DOHH2 (cell line): ENCODE data around the gene ESPN.
"Not testable (repeated sequence)": the region's sequence is repeated elsewhere in the genome, so short reads cannot be mapped to it uniquely, and the experiment has no call there.

ENCODE experiments used
- H3F3A ChIP-seq: fragments of 200-600 bp; sonication (generic), shearing (Covaris generic); 2 replicates; pipeline ENCODE4 v1.6.0; 2016; ENCODE audit warnings: antibody characterized with exemption, mild to moderate bottlenecking; ENCODE audit not compliant: control insufficient read depth, insufficient read depth
- H3K27ac ChIP-seq: fragments of 200-600 bp; sonication (generic); 2 replicates; pipeline ENCODE4 v1.5.1; 2014; ENCODE audit warnings: low read depth, mild to moderate bottlenecking, low read length, moderate library complexity
- H3K27me3 ChIP-seq: fragments of 200-600 bp; sonication (generic); 2 replicates; pipeline ENCODE4 v1.6.1; 2014; ENCODE audit warnings: mild to moderate bottlenecking, low read length, mixed read lengths; ENCODE audit not compliant: control insufficient read depth
- H3K36me3 ChIP-seq: fragments of 200-600 bp; sonication (generic); 2 replicates; pipeline ENCODE4 v1.6.1; 2014; ENCODE audit warnings: mild to moderate bottlenecking, low read length, moderate library complexity, mixed read lengths; ENCODE audit not compliant: control insufficient read depth
- H3K4me1 ChIP-seq: fragments of 200-600 bp; sonication (generic); 2 replicates; pipeline ENCODE4 v1.6.1; 2014; ENCODE audit warnings: mild to moderate bottlenecking, low read length, mixed read lengths; ENCODE audit not compliant: control insufficient read depth
- H3K4me2 ChIP-seq: fragments of 200-600 bp; sonication (generic); 2 replicates; pipeline ENCODE4 v1.6.0; 2014; ENCODE audit warnings: mild to moderate bottlenecking, low read length, moderate library complexity
- H3K4me3 ChIP-seq: fragments of 200-600 bp; sonication (generic); 2 replicates; pipeline ENCODE4 v1.5.1; 2014; ENCODE audit warnings: mild to moderate bottlenecking, low read length, mixed read lengths
- H3K79me2 ChIP-seq: fragments of 200-600 bp; sonication (generic); 2 replicates; pipeline ENCODE4 v1.6.1; 2014; ENCODE audit warnings: mild to moderate bottlenecking, low read length, mixed read lengths; ENCODE audit not compliant: control insufficient read depth
- H3K9me2 ChIP-seq: fragments of 200-600 bp; sonication (generic); replicated peaks from 2 replicates; pipeline ENCODE4 v1.6.1; 2014; ENCODE audit warnings: mild to moderate bottlenecking, low read length, mixed read lengths; ENCODE audit not compliant: control insufficient read depth
- H3K9me3 ChIP-seq: fragments of 200-600 bp; sonication (generic); 2 replicates; pipeline ENCODE4 v1.6.1; 2014; ENCODE audit warnings: antibody characterized with exemption, low read length, mixed read lengths; ENCODE audit not compliant: control insufficient read depth, insufficient read depth
- H4K20me1 ChIP-seq: fragments of 200-600 bp; sonication (generic); 2 replicates; pipeline ENCODE4 v1.6.0; 2014; ENCODE audit warnings: low read depth, mild to moderate bottlenecking, antibody characterized with exemption, low read length, moderate library complexity; ENCODE audit not compliant: control insufficient read depth, insufficient read depth
- CTCF ChIP-seq: fragments of 200-600 bp; sonication (generic); IDR thresholded peaks from one replicate; pipeline ENCODE4 v1.5.1; 2014; ENCODE audit warnings: antibody characterized with exemption, mild to moderate bottlenecking, low read depth, low read length; ENCODE audit not compliant: poor library complexity, severe bottlenecking
- EZH2phosphoT487 ChIP-seq: fragments of 200-600 bp; sonication (generic); IDR thresholded peaks from 2 replicates; pipeline ENCODE4 v1.6.1; 2017; ENCODE audit warnings: borderline replicate concordance, mild to moderate bottlenecking, antibody characterized with exemption, low read length, moderate library complexity, mixed read lengths

Gene ESPN

GRCh38 chr1:6445062-6445763 lies 20.6 kb downstream of the ESPN start:
- no peaks in the 10 kb centered on the region for H3K9me2 ChIP-seq
- H3K4me2 ChIP-seq, result no peak overlapping the region
- no peaks in the 10 kb centered on the region for H3K36me3 ChIP-seq
- no peaks in the 10 kb centered on the region for H3K9me3 ChIP-seq
- no peaks in the 10 kb centered on the region for H3K79me2 ChIP-seq
- TF ChIP-seq EZH2phosphoT487, result no peak
- peak; percentile 40 for TF ChIP-seq CTCF
- H4K20me1 ChIP-seq, result peaks cover 7% of the 10 kb centered on the region; the same call in 1 of the 2 replicates
- H3K4me3 ChIP-seq, result no peak overlapping the region
- no peaks in the 10 kb centered on the region for H3F3A ChIP-seq
- peaks cover 39% of the 10 kb centered on the region for H3K27me3 ChIP-seq
- no peak overlapping the region for H3K27ac ChIP-seq
- H3K4me1 ChIP-seq, result peaks cover 13% of the 10 kb centered on the region

GRCh38 chr1:6445929-6446328 lies 21.4 kb downstream of the ESPN start:
- not testable (repeated sequence) for H3K9me2 ChIP-seq, H3K9me3 ChIP-seq, H3K79me2 ChIP-seq, H3F3A ChIP-seq, H3K4me2 ChIP-seq, H3K27ac ChIP-seq, H4K20me1 ChIP-seq, H3K4me3 ChIP-seq, H3K36me3 ChIP-seq
- H3K27me3 ChIP-seq, result peaks cover 39% of the 10 kb centered on the region
- H3K4me1 ChIP-seq, result peaks cover 13% of the 10 kb centered on the region

GRCh38 chr1:6446665-6447015 lies 22.1 kb downstream of the ESPN start:
- peaks cover 13% of the 10 kb centered on the region for H3K4me1 ChIP-seq
- no peak overlapping the region for H3K27ac ChIP-seq
- H3K36me3 ChIP-seq, result no peaks in the 10 kb centered on the region
- no peak overlapping the region for H3K4me3 ChIP-seq
- peaks cover 4% of the 10 kb centered on the region; the same call in 1 of the 2 replicates for H4K20me1 ChIP-seq
- H3K79me2 ChIP-seq, result no peaks in the 10 kb centered on the region
- no peak for TF ChIP-seq EZH2phosphoT487
- TF ChIP-seq CTCF, result no peak
- no peak overlapping the region; the same call in 1 of the 2 replicates for H3K4me2 ChIP-seq
- no peaks in the 10 kb centered on the region for H3F3A ChIP-seq
- H3K9me2 ChIP-seq, result no peaks in the 10 kb centered on the region
- peaks cover 39% of the 10 kb centered on the region for H3K27me3 ChIP-seq
- H3K9me3 ChIP-seq, result no peaks in the 10 kb centered on the region

GRCh38 chr1:6447016-6447817 lies 22.6 kb downstream of the ESPN start:
- Histone ChIP-seq H3K36me3 (no peaks in the 10 kb centered on the region), H3K4me3 (peak overlapping the region; percentile 42), H3F3A (no peaks in the 10 kb centered on the region), H3K4me2 (peak overlapping the region; percentile 40), H3K9me3 (no peaks in the 10 kb centered on the region), H3K27ac (no peak overlapping the region), H3K79me2 (no peaks in the 10 kb centered on the region), H4K20me1 (peaks cover 4% of the 10 kb centered on the region; the same call in 1 of the 2 replicates), H3K27me3 (peaks cover 39% of the 10 kb centered on the region), H3K9me2 (no peaks in the 10 kb centered on the region), H3K4me1 (peaks cover 13% of the 10 kb centered on the region)
- TF ChIP-seq EZH2phosphoT487 (0 out of 2 replicates have a peak, but pooled peaks have one; percentile 23), CTCF (no peak)
